ENCODE results near the gene IFNL1. TPM values are rescaled to one million over a fixed set of nuclear protein-coding genes. Genes with fewer than 3 reads are reported as not detected.
"Not testable (repeated sequence)": the region's sequence is repeated elsewhere in the genome, so short reads cannot be mapped to it uniquely, and the experiment has no call there.

IFNL1 gene
- total RNA-seq, 1 donor from 2014 or later = not detected

- no peak for DNase-seq
- Histone ChIP-seq H3K9me3 (replicated peaks) (no peaks in the 10 kb centered on the region), H3K4me3 (peak overlapping the region; percentile 52), H3K27me3 (ENCODE audit: low read depth) (peaks cover 71% of the 10 kb centered on the region), H3K36me3 (no peaks in the 10 kb centered on the region), H3K27ac (replicated peaks) (no peak overlapping the region), H3K4me1 (peaks cover 15% of the 10 kb centered on the region)
- no peak for TF ChIP-seq CTCF (IDR thresholded peaks at IDR 0.05; ENCODE audit: borderline replicate concordance)
- intact Hi-C loops (cut with micrococcal nuclease) = no loop called here
These were observed 12.5 kb downstream of the IFNL1 start for GRCh38 chr19:39308531-39309304.

- H3K4me3 ChIP-seq; intact Hi-C loops (cut with micrococcal nuclease): not testable (repeated sequence)
These were observed 13.1 kb downstream of the IFNL1 start for GRCh38 chr19:39309305-39309670.

GRCh38 chr19:39310558-39311311 lies 14.5 kb downstream of the IFNL1 start:
- intact Hi-C loops (cut with micrococcal nuclease) = no loop called here
- Histone ChIP-seq H3K36me3 (no peaks in the 10 kb centered on the region), H3K27me3 (ENCODE audit: low read depth) (peaks cover 51% of the 10 kb centered on the region), H3K4me1 (peaks cover 15% of the 10 kb centered on the region), H3K9me3 (replicated peaks) (no peaks in the 10 kb centered on the region), H3K4me3 (no peak overlapping the region), H3K27ac (replicated peaks) (no peak overlapping the region)
- DNase-seq = no peak
- TF ChIP-seq CTCF (IDR thresholded peaks at IDR 0.05; ENCODE audit: borderline replicate concordance) = no peak

More at GRCh38 chr19:39309305-39309670, 13.1 kb downstream of the IFNL1 start:
- H3K9me3 ChIP-seq (replicated peaks); H3K27ac ChIP-seq (replicated peaks); DNase-seq; H3K36me3 ChIP-seq: not testable (repeated sequence)
- H3K27me3 ChIP-seq (ENCODE audit: low read depth) = peaks cover 65% of the 10 kb centered on the region
- H3K4me1 ChIP-seq = peaks cover 15% of the 10 kb centered on the region

- H3K36me3 ChIP-seq = no peaks in the 10 kb centered on the region
- no peak overlapping the region for H3K27ac ChIP-seq (replicated peaks)
- no peak overlapping the region for H3K4me3 ChIP-seq
- intact Hi-C loops (cut with micrococcal nuclease) = no loop called here
- no peak for TF ChIP-seq CTCF (IDR thresholded peaks at IDR 0.05; ENCODE audit: borderline replicate concordance)
- DNase-seq = no peak
- H3K9me3 ChIP-seq (replicated peaks) = no peaks in the 10 kb centered on the region
- H3K27me3 ChIP-seq (ENCODE audit: low read depth) = peaks cover 21% of the 10 kb centered on the region
- H3K4me1 ChIP-seq = no peaks in the 10 kb centered on the region
These were observed 18.0 kb downstream of the IFNL1 start for GRCh38 chr19:39314016-39314728.

GRCh38 chr19:39315933-39316332 lies 19.7 kb downstream of the IFNL1 start:
- Histone ChIP-seq H3K4me1 (peaks cover 5% of the 10 kb centered on the region), H3K27ac (replicated peaks) (no peak overlapping the region), H3K27me3 (ENCODE audit: low read depth) (peaks cover 27% of the 10 kb centered on the region), H3K36me3 (no peaks in the 10 kb centered on the region), H3K9me3 (replicated peaks) (no peaks in the 10 kb centered on the region), H3K4me3 (no peak overlapping the region)
- TF ChIP-seq CTCF (IDR thresholded peaks at IDR 0.05; ENCODE audit: borderline replicate concordance) = no peak
- DNase-seq = no peak
- intact Hi-C loops (cut with micrococcal nuclease) = no loop called here
